ENCODE measurements around the gene FTL.

Gene FTL

GRCh38 chr19:48967346-48968178, 2.5 kb downstream of the FTL start:
- no peaks in the 10 kb centered on the region for H3K9me3 ChIP-seq (ENCODE audit: control insufficient read depth, low read length)
- 96 to 99% methylated on average over 11 to 13 of the region's 14 CpGs for WGBS, 2 experiments (ENCODE audit: insufficient coverage in 2 of 2)
- peaks cover 52% of the 10 kb centered on the region for H3K36me3 ChIP-seq (ENCODE audit: control insufficient read depth, insufficient read depth, low read length)
- H3K4me1 ChIP-seq (ENCODE audit: control insufficient read depth, insufficient read depth, low read length, poor library complexity, severe bottlenecking) = peaks cover 22% of the 10 kb centered on the region
- peak overlapping the region; percentile 90 for H3K4me3 ChIP-seq (ENCODE audit: extremely low read depth, insufficient read depth, low read length, poor library complexity, severe bottlenecking)
- peak overlapping the region; percentile 43 for H3K27ac ChIP-seq (ENCODE audit: low read depth, low read length, severe bottlenecking)

- Histone ChIP-seq H3K4me3 (ENCODE audit: extremely low read depth, insufficient read depth, low read length, poor library complexity, severe bottlenecking) (no peak overlapping the region), H3K9me3 (ENCODE audit: control insufficient read depth, low read length) (no peaks in the 10 kb centered on the region), H3K27ac (ENCODE audit: low read depth, low read length, severe bottlenecking) (no peak overlapping the region), H3K4me1 (ENCODE audit: control insufficient read depth, insufficient read depth, low read length, poor library complexity, severe bottlenecking) (peaks cover 16% of the 10 kb centered on the region), H3K36me3 (ENCODE audit: control insufficient read depth, insufficient read depth, low read length) (peaks cover 59% of the 10 kb centered on the region)
- WGBS, 2 experiments (ENCODE audit: insufficient coverage in 2 of 2) = 100% methylated on average over 2 to 3 of the region's 4 CpGs
These were observed 3.1 kb downstream of the FTL start for GRCh38 chr19:48968179-48968661.

GRCh38 chr19:48968813-48969218, 3.7 kb downstream of the FTL start:
- Histone ChIP-seq H3K4me3 (ENCODE audit: extremely low read depth, insufficient read depth, low read length, poor library complexity, severe bottlenecking) (no peak overlapping the region), H3K9me3 (ENCODE audit: control insufficient read depth, low read length) (no peaks in the 10 kb centered on the region), H3K36me3 (ENCODE audit: control insufficient read depth, insufficient read depth, low read length) (peaks cover 62% of the 10 kb centered on the region), H3K4me1 (ENCODE audit: control insufficient read depth, insufficient read depth, low read length, poor library complexity, severe bottlenecking) (peaks cover 10% of the 10 kb centered on the region), H3K27ac (ENCODE audit: low read depth, low read length, severe bottlenecking) (no peak overlapping the region)
- 96 to 100% methylated on average over 11 to 15 of the region's 15 CpGs for WGBS, 2 experiments (ENCODE audit: insufficient coverage in 2 of 2)

- no peak overlapping the region for H3K27ac ChIP-seq (ENCODE audit: low read depth, low read length, severe bottlenecking)
- peaks cover 3% of the 10 kb centered on the region for H3K4me1 ChIP-seq (ENCODE audit: control insufficient read depth, insufficient read depth, low read length, poor library complexity, severe bottlenecking)
- H3K4me3 ChIP-seq (ENCODE audit: extremely low read depth, insufficient read depth, low read length, poor library complexity, severe bottlenecking) = no peak overlapping the region
- peaks cover 69% of the 10 kb centered on the region for H3K36me3 ChIP-seq (ENCODE audit: control insufficient read depth, insufficient read depth, low read length)
- WGBS, 2 experiments (ENCODE audit: insufficient coverage in 2 of 2) = 95 to 98% methylated on average over 27 to 36 of the region's 45 CpGs
- no peaks in the 10 kb centered on the region for H3K9me3 ChIP-seq (ENCODE audit: control insufficient read depth, low read length)
These were observed 4.4 kb downstream of the FTL start for GRCh38 chr19:48969276-48970138.

- WGBS, 2 experiments (ENCODE audit: insufficient coverage in 2 of 2) = 94 to 97% methylated on average over 18 to 19 of the region's 23 CpGs
- H3K4me3 ChIP-seq (ENCODE audit: extremely low read depth, insufficient read depth, low read length, poor library complexity, severe bottlenecking) = no peak overlapping the region
- peaks cover 70% of the 10 kb centered on the region for H3K36me3 ChIP-seq (ENCODE audit: control insufficient read depth, insufficient read depth, low read length)
- no peak overlapping the region for H3K27ac ChIP-seq (ENCODE audit: low read depth, low read length, severe bottlenecking)
- H3K9me3 ChIP-seq (ENCODE audit: control insufficient read depth, low read length) = no peaks in the 10 kb centered on the region
- H3K4me1 ChIP-seq (ENCODE audit: control insufficient read depth, insufficient read depth, low read length, poor library complexity, severe bottlenecking) = no peaks in the 10 kb centered on the region
These were observed 5.1 kb downstream of the FTL start for GRCh38 chr19:48970139-48970766.

GRCh38 chr19:48970923-48971395, 5.8 kb downstream of the FTL start:
- peaks cover 70% of the 10 kb centered on the region for H3K36me3 ChIP-seq (ENCODE audit: control insufficient read depth, insufficient read depth, low read length)
- no peaks in the 10 kb centered on the region for H3K4me1 ChIP-seq (ENCODE audit: control insufficient read depth, insufficient read depth, low read length, poor library complexity, severe bottlenecking)
- no peak overlapping the region for H3K27ac ChIP-seq (ENCODE audit: low read depth, low read length, severe bottlenecking)
- H3K9me3 ChIP-seq (ENCODE audit: control insufficient read depth, low read length) = no peaks in the 10 kb centered on the region
- 19 to 45% methylated on average over 9 to 14 of the region's 19 CpGs for WGBS, 2 experiments (ENCODE audit: insufficient coverage in 2 of 2)
- no peak overlapping the region for H3K4me3 ChIP-seq (ENCODE audit: extremely low read depth, insufficient read depth, low read length, poor library complexity, severe bottlenecking)

GRCh38 chr19:48975947-48976847, 11.1 kb downstream of the FTL start:
- Histone ChIP-seq H3K36me3 (ENCODE audit: control insufficient read depth, insufficient read depth, low read length) (peaks cover 64% of the 10 kb centered on the region), H3K27ac (ENCODE audit: low read depth, low read length, severe bottlenecking) (no peak overlapping the region), H3K9me3 (ENCODE audit: control insufficient read depth, low read length) (no peaks in the 10 kb centered on the region), H3K4me1 (ENCODE audit: control insufficient read depth, insufficient read depth, low read length, poor library complexity, severe bottlenecking) (peaks cover 3% of the 10 kb centered on the region), H3K4me3 (ENCODE audit: extremely low read depth, insufficient read depth, low read length, poor library complexity, severe bottlenecking) (no peak overlapping the region)
- WGBS, 2 experiments (ENCODE audit: insufficient coverage in 2 of 2) = 72 to 96% methylated on average over 6 to 7 of the region's 13 CpGs

GRCh38 chr19:48977061-48977460, 12.0 kb downstream of the FTL start:
- Histone ChIP-seq H3K4me1 (ENCODE audit: control insufficient read depth, insufficient read depth, low read length, poor library complexity, severe bottlenecking) (peaks cover 3% of the 10 kb centered on the region), H3K36me3 (ENCODE audit: control insufficient read depth, insufficient read depth, low read length) (peaks cover 71% of the 10 kb centered on the region), H3K4me3 (ENCODE audit: extremely low read depth, insufficient read depth, low read length, poor library complexity, severe bottlenecking) (no peak overlapping the region), H3K27ac (ENCODE audit: low read depth, low read length, severe bottlenecking) (no peak overlapping the region), H3K9me3 (ENCODE audit: control insufficient read depth, low read length) (no peaks in the 10 kb centered on the region)
- 83% methylated on average over 1 to 2 of the region's 2 CpGs for WGBS, 2 experiments (ENCODE audit: insufficient coverage in 2 of 2)

- Histone ChIP-seq H3K27ac (ENCODE audit: low read depth, low read length, severe bottlenecking) (no peak overlapping the region), H3K36me3 (ENCODE audit: control insufficient read depth, insufficient read depth, low read length) (peaks cover 80% of the 10 kb centered on the region)
- WGBS, 2 experiments (ENCODE audit: insufficient coverage in 2 of 2) = 94 to 97% methylated on average over 6 to 9 of the region's 9 CpGs
These were observed 17.2 kb downstream of the FTL start for GRCh38 chr19:48982280-48982679.

More at GRCh38 chr19:48982280-48982679, 17.2 kb downstream of the FTL start:
- H3K4me3 ChIP-seq (ENCODE audit: extremely low read depth, insufficient read depth, low read length, poor library complexity, severe bottlenecking) = no peak overlapping the region
- H3K9me3 ChIP-seq (ENCODE audit: control insufficient read depth, low read length) = no peaks in the 10 kb centered on the region
- H3K4me1 ChIP-seq (ENCODE audit: control insufficient read depth, insufficient read depth, low read length, poor library complexity, severe bottlenecking) = peaks cover 3% of the 10 kb centered on the region

Measured in mesodermal cell (in vitro differentiated cells).